GM12872 (cell line): ENCODE measurements around the gene HUNK.

ENCODE experiments used
- TF ChIP-seq, protein P1 (sequence below): IDR thresholded peaks from 3 replicates; pipeline ENCODE4 v1.5.1; 2011; ENCODE audit warnings: low read depth, mild to moderate bottlenecking, low read length, moderate library complexity; ENCODE audit not compliant: insufficient read depth

Gene HUNK

GRCh38 chr21:31879911-31880310 is 7.1 kb downstream of the HUNK start:
- TF ChIP-seq, protein P1, sequence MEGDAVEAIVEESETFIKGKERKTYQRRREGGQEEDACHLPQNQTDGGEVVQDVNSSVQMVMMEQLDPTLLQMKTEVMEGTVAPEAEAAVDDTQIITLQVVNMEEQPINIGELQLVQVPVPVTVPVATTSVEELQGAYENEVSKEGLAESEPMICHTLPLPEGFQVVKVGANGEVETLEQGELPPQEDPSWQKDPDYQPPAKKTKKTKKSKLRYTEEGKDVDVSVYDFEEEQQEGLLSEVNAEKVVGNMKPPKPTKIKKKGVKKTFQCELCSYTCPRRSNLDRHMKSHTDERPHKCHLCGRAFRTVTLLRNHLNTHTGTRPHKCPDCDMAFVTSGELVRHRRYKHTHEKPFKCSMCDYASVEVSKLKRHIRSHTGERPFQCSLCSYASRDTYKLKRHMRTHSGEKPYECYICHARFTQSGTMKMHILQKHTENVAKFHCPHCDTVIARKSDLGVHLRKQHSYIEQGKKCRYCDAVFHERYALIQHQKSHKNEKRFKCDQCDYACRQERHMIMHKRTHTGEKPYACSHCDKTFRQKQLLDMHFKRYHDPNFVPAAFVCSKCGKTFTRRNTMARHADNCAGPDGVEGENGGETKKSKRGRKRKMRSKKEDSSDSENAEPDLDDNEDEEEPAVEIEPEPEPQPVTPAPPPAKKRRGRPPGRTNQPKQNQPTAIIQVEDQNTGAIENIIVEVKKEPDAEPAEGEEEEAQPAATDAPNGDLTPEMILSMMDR, result no peak

DNA sequence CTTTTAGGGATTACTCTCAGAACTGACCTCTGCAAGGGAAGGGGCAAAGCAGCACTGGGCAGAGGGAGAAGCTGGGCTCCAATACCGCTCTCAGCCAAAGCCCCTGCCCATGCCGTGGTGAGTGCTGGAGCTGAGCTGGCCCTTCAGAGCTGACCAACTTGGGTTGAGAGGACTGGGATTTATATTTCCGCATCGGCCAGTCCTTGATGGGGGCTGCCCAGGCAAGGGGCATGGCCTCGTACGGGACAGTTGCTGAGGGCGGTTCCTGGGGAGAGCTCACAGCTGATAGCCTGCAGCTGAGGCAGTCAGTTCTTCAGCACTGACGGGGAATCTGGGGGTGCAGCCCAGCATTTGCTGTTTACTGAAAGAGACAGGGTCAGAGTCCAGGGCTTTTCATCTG is 8.0 kb downstream of the HUNK start:
- TF ChIP-seq, protein P1, result no peak

- TF ChIP-seq, protein P1, result no peak
Measured at GRCh38 chr21:31882711-31883110, 9.9 kb downstream of the HUNK start.

DNA sequence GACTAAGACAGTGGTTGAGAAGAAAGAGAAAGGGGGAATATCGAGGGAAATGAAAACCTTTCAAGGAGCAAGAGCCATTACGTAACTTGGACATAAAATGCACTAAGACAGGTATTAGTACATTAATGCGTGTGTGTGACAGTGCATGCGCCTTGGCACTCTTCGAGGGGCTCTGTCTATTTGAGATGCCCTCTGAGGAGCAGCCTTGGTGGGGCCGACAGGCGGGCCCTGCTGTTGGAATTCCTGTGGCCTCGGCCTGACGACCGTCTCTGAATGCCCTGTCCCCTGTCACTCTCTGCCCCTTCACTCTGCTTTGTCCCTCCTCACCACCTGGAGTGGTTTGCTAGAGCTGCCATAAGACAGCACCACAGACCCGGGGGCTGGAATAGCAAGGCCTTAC is 12.3 kb downstream of the HUNK start:
- TF ChIP-seq, protein P1, result no peak

GRCh38 chr21:31886915-31887314 is 14.1 kb downstream of the HUNK start:
- TF ChIP-seq, protein P1, result no peak

GRCh38 chr21:31887391-31887841 is 14.6 kb downstream of the HUNK start:
- TF ChIP-seq, protein P1, result no peak

GRCh38 chr21:31888936-31889371 is 16.1 kb downstream of the HUNK start:
- TF ChIP-seq, protein P1, result no peak

GRCh38 chr21:31889460-31889859 is 16.6 kb downstream of the HUNK start:
- TF ChIP-seq, protein P1, result no peak
